ENCODE measurements around the gene MYO15B. TPM values are rescaled to one million over a fixed set of nuclear protein-coding genes. Genes with fewer than 3 reads are reported as not detected.

The MYO15B gene
- total and polyA plus RNA-seq, 2 experiments from 2014 or later = 1.3 to 7.2 TPM

DNA sequence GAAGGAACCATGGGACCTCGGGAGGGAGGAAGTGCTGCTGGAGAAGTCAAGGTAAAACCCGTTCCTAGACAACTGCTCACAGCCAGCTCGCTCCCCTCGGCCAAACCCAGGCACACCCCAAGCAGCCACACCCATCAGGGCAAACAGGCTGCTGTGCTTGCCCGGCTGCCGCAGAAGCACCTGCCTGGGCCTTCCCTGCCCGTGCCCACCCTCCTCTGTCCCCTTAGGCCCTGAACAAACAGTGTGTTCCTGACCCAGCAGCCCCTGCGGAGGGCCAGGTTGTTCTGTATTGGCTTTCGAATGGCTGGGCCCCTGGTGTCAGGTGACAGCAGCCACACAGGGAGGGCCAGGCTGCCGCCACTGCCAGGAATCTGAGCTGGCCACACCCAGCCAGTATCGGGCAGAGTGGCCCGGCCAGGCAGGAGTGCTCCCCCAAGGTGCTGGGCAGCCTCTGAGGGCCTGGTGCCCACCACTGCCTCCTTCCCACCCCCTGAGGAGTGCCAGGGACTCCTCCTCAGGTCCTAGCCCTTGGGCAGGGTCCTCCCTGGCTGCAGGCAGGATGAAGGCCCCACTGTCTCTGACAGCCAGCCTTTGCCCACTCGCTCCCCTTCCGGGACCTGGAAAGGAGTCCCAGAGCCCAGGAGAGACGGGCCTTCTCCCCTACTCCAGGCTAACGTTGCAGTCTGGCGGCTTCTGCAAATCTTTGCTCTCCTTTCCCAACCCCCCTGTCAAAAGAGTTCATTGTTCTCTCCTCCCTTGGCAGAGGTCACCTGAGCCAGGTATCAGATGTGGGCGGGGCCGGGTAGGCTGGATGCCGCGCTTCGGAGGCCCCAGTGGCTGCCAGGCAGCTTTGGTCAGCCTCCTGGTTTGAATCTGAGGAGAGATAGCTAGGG is 38.1 kb upstream of the MYO15B start:
- TF ChIP-seq EZH2phosphoT487 (IDR thresholded peaks at IDR 0.05; ENCODE audit: insufficient read depth, low read depth) (no peak), EZH2 (IDR thresholded peaks at IDR 0.05; ENCODE audit: insufficient read depth, poor library complexity, severe bottlenecking) (no peak)
- Histone ChIP-seq H3K27ac (no peak overlapping the region), H3K9ac (no peak overlapping the region)

GRCh38 chr17:75550139-75550465 is 37.5 kb upstream of the MYO15B start:
- in situ Hi-C loops (cut with MboI) = no loop called here
- no peak overlapping the region for H3K9ac ChIP-seq

More for the DNA sequence above, 38.1 kb upstream of the MYO15B start:
- H3K27me3 ChIP-seq (replicated peaks; ENCODE audit: insufficient read depth) = no peaks in the 10 kb centered on the region
- no peaks in the 10 kb centered on the region for H3K79me2 ChIP-seq (ENCODE audit: insufficient read depth)
- in situ Hi-C loops (cut with MboI) = no loop called here
- DNase-seq = no peak
- no peaks in the 10 kb centered on the region for H3F3A ChIP-seq (ENCODE audit: insufficient read depth)
- H3K4me1 ChIP-seq (ENCODE audit: insufficient read depth) = no peaks in the 10 kb centered on the region
- H2AFZ ChIP-seq = no peak overlapping the region
- no peak overlapping the region for H3K4me2 ChIP-seq (ENCODE audit: unreplicated experiment)
- H3K4me3 ChIP-seq = no peak overlapping the region
- no peaks in the 10 kb centered on the region for H4K20me1 ChIP-seq (ENCODE audit: insufficient read depth)
- no peaks in the 10 kb centered on the region for H3K9me3 ChIP-seq (ENCODE audit: low read depth)
- H3K36me3 ChIP-seq (ENCODE audit: low read depth) = no peaks in the 10 kb centered on the region
- 45 to 49% methylated on average over 18 to 22 of the region's 22 CpGs for WGBS, 2 experiments (ENCODE audit: low coverage in 1 of 2, low lambda C conversion rate in 2 of 2, missing lambda C conversion rate in 2 of 2)
- H3K9me2 ChIP-seq (ENCODE audit: insufficient read depth) = no peaks in the 10 kb centered on the region

DNA sequence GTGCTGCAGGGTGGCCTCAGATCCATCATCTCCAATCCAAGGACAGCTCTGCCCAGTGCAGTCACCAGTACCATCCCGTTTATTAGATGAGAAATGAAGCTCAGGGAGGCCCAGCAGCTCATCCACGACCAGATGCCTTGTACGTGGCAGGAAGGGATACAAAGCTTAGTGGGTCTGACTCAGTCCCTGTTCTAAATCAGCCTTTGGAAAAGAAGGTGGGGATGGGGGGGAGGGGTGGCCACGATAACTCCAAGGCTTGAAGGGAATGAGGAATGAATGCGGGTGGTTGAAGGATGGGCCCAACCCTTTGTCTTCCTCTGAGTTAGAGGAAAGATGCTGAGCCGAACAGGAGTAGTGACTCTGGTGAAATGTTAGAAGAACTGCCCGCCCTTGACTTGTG is 36.3 kb upstream of the MYO15B start:
- no peak overlapping the region for H3K9ac ChIP-seq
- H3F3A ChIP-seq (ENCODE audit: insufficient read depth) = no peaks in the 10 kb centered on the region
- DNase-seq = no peak
- in situ Hi-C loops (cut with MboI) = no loop called here
- H3K79me2 ChIP-seq (ENCODE audit: insufficient read depth) = no peaks in the 10 kb centered on the region
- no peak overlapping the region for H2AFZ ChIP-seq
- no peaks in the 10 kb centered on the region for H3K9me2 ChIP-seq (ENCODE audit: insufficient read depth)
- H3K27me3 ChIP-seq (replicated peaks; ENCODE audit: insufficient read depth) = no peaks in the 10 kb centered on the region
- 58 to 75% methylated on average over 7 of the region's 7 CpGs for WGBS, 2 experiments (ENCODE audit: low coverage in 1 of 2, low lambda C conversion rate in 2 of 2, missing lambda C conversion rate in 2 of 2)
- no peaks in the 10 kb centered on the region for H3K36me3 ChIP-seq (ENCODE audit: low read depth)
- no peak overlapping the region for H3K4me2 ChIP-seq (ENCODE audit: unreplicated experiment)
- no peak overlapping the region for H3K27ac ChIP-seq
- no peaks in the 10 kb centered on the region for H4K20me1 ChIP-seq (ENCODE audit: insufficient read depth)
- no peak overlapping the region for H3K4me3 ChIP-seq
- no peaks in the 10 kb centered on the region for H3K9me3 ChIP-seq (ENCODE audit: low read depth)
- no peak for TF ChIP-seq EZH2 (IDR thresholded peaks at IDR 0.05; ENCODE audit: insufficient read depth, poor library complexity, severe bottlenecking)
- TF ChIP-seq EZH2phosphoT487 (IDR thresholded peaks at IDR 0.05; ENCODE audit: insufficient read depth, low read depth) = no peak
- no peaks in the 10 kb centered on the region for H3K4me1 ChIP-seq (ENCODE audit: insufficient read depth)

More at GRCh38 chr17:75550139-75550465, 37.5 kb upstream of the MYO15B start:
- Histone ChIP-seq H3K79me2 (ENCODE audit: insufficient read depth) (no peaks in the 10 kb centered on the region), H3F3A (ENCODE audit: insufficient read depth) (no peaks in the 10 kb centered on the region), H3K27me3 (replicated peaks; ENCODE audit: insufficient read depth) (no peaks in the 10 kb centered on the region), H3K36me3 (ENCODE audit: low read depth) (no peaks in the 10 kb centered on the region), H3K27ac (no peak overlapping the region), H3K9me2 (ENCODE audit: insufficient read depth) (no peaks in the 10 kb centered on the region), H3K4me3 (no peak overlapping the region), H3K9me3 (ENCODE audit: low read depth) (no peaks in the 10 kb centered on the region), H3K4me1 (ENCODE audit: insufficient read depth) (no peaks in the 10 kb centered on the region), H2AFZ (no peak overlapping the region), H4K20me1 (ENCODE audit: insufficient read depth) (no peaks in the 10 kb centered on the region), H3K4me2 (ENCODE audit: unreplicated experiment) (no peak overlapping the region)
- WGBS, 2 experiments (ENCODE audit: low coverage in 1 of 2, low lambda C conversion rate in 2 of 2, missing lambda C conversion rate in 2 of 2) = 64 to 70% methylated on average over 4 of the region's 4 CpGs
- no peak for TF ChIP-seq EZH2phosphoT487 (IDR thresholded peaks at IDR 0.05; ENCODE audit: insufficient read depth, low read depth)
- no peak for TF ChIP-seq EZH2 (IDR thresholded peaks at IDR 0.05; ENCODE audit: insufficient read depth, poor library complexity, severe bottlenecking)
- DNase-seq = no peak

- no peak overlapping the region for H3K4me3 ChIP-seq
- H3K9me2 ChIP-seq (ENCODE audit: insufficient read depth) = no peaks in the 10 kb centered on the region
- no peak overlapping the region for H2AFZ ChIP-seq
- no peaks in the 10 kb centered on the region for H3F3A ChIP-seq (ENCODE audit: insufficient read depth)
- no peak overlapping the region for H3K27ac ChIP-seq
- no peaks in the 10 kb centered on the region for H3K9me3 ChIP-seq (ENCODE audit: low read depth)
- TF ChIP-seq EZH2phosphoT487 (IDR thresholded peaks at IDR 0.05; ENCODE audit: insufficient read depth, low read depth) (no peak), EZH2 (IDR thresholded peaks at IDR 0.05; ENCODE audit: insufficient read depth, poor library complexity, severe bottlenecking) (no peak)
- no peak overlapping the region for H3K9ac ChIP-seq
- no peaks in the 10 kb centered on the region for H3K27me3 ChIP-seq (replicated peaks; ENCODE audit: insufficient read depth)
- DNase-seq = no peak
- H3K4me1 ChIP-seq (ENCODE audit: insufficient read depth) = no peaks in the 10 kb centered on the region
- in situ Hi-C loops (cut with MboI) = no loop called here
- 64 to 72% methylated on average over 14 of the region's 14 CpGs for WGBS, 2 experiments (ENCODE audit: low coverage in 1 of 2, low lambda C conversion rate in 2 of 2, missing lambda C conversion rate in 2 of 2)
- no peaks in the 10 kb centered on the region for H4K20me1 ChIP-seq (ENCODE audit: insufficient read depth)
- H3K79me2 ChIP-seq (ENCODE audit: insufficient read depth) = no peaks in the 10 kb centered on the region
- no peaks in the 10 kb centered on the region for H3K36me3 ChIP-seq (ENCODE audit: low read depth)
- H3K4me2 ChIP-seq (ENCODE audit: unreplicated experiment) = no peak overlapping the region
These were observed 34.9 kb upstream of the MYO15B start for GRCh38 chr17:75552425-75553294.
